ENCODE data around the gene PAMR1. TPM values are rescaled to one million over a fixed set of nuclear protein-coding genes. Genes with fewer than 3 reads are reported as not detected.

The PAMR1 gene
- polyA plus RNA-seq, 1 donor from 2014 or later = not detected

- Mint-ChIP-seq H3K4me3 (no peak overlapping the region), H3K4me1 (no peaks in the 10 kb centered on the region), H3K27me3 (peaks cover 23% of the 10 kb centered on the region), H3K36me3 (no peaks in the 10 kb centered on the region), H3K9me3 (peaks cover 0 to 4% (median 0%) of the 10 kb centered on the region in 3 donors), H3K27ac (no peak overlapping the region)
Measured at GRCh38 chr11:35466058-35466457, 59.4 kb downstream of the PAMR1 start.

GRCh38 chr11:35464308-35464707 lies 61.1 kb downstream of the PAMR1 start:
- Mint-ChIP-seq H3K27ac (no peak overlapping the region), H3K27me3 (peaks cover 18% of the 10 kb centered on the region), H3K4me3 (no peak overlapping the region), H3K9me3 (peaks cover 0 to 4% (median 0%) of the 10 kb centered on the region in 3 donors), H3K36me3 (no peaks in the 10 kb centered on the region), H3K4me1 (no peaks in the 10 kb centered on the region)

GRCh38 chr11:35463331-35463751 lies 62.1 kb downstream of the PAMR1 start:
- Mint-ChIP-seq H3K27me3 (peaks cover 14% of the 10 kb centered on the region), H3K4me1 (no peaks in the 10 kb centered on the region), H3K36me3 (no peaks in the 10 kb centered on the region), H3K4me3 (no peak overlapping the region), H3K27ac (no peak overlapping the region), H3K9me3 (peaks cover 0 to 2% (median 0%) of the 10 kb centered on the region in 3 donors)

- peaks cover 0 to 2% (median 0%) of the 10 kb centered on the region in 3 donors for H3K9me3 Mint-ChIP-seq
- no peak overlapping the region for H3K27ac Mint-ChIP-seq
- H3K36me3 Mint-ChIP-seq = no peaks in the 10 kb centered on the region
- H3K27me3 Mint-ChIP-seq = peaks cover 14% of the 10 kb centered on the region
- H3K4me1 Mint-ChIP-seq = no peaks in the 10 kb centered on the region
- H3K4me3 Mint-ChIP-seq = no peak overlapping the region
Measured at GRCh38 chr11:35461917-35462538, 63.4 kb downstream of the PAMR1 start.

- Mint-ChIP-seq H3K36me3 (no peaks in the 10 kb centered on the region), H3K4me1 (no peaks in the 10 kb centered on the region), H3K27ac (no peak overlapping the region), H3K9me3 (peaks cover 0 to 2% (median 0%) of the 10 kb centered on the region in 3 donors), H3K27me3 (peaks cover 15% of the 10 kb centered on the region), H3K4me3 (no peak overlapping the region)
Measured at GRCh38 chr11:35459489-35459888, 65.9 kb downstream of the PAMR1 start.

- no peak overlapping the region for H3K4me3 Mint-ChIP-seq
- H3K27me3 Mint-ChIP-seq = peaks cover 13% of the 10 kb centered on the region
- no peaks in the 10 kb centered on the region for H3K4me1 Mint-ChIP-seq
- no peak overlapping the region for H3K27ac Mint-ChIP-seq
- peaks cover 0 to 2% (median 0%) of the 10 kb centered on the region in 3 donors for H3K9me3 Mint-ChIP-seq
- no peaks in the 10 kb centered on the region for H3K36me3 Mint-ChIP-seq
Measured at GRCh38 chr11:35458846-35459245, 66.6 kb downstream of the PAMR1 start.

GRCh38 chr11:35454362-35454761 lies 71.1 kb downstream of the PAMR1 start:
- Mint-ChIP-seq H3K36me3 (no peaks in the 10 kb centered on the region), H3K4me3 (no peak overlapping the region), H3K9me3 (peaks cover 0 to 1% (median 0%) of the 10 kb centered on the region in 3 donors), H3K27me3 (peaks cover 17% of the 10 kb centered on the region), H3K4me1 (no peaks in the 10 kb centered on the region), H3K27ac (no peak overlapping the region)

- Mint-ChIP-seq H3K36me3 (no peaks in the 10 kb centered on the region), H3K27me3 (peaks cover 15% of the 10 kb centered on the region), H3K27ac (no peak overlapping the region), H3K4me3 (no peak overlapping the region), H3K9me3 (peaks cover 0 to 2% (median 0%) of the 10 kb centered on the region in 3 donors), H3K4me1 (no peaks in the 10 kb centered on the region)
Measured at GRCh38 chr11:35436581-35437250, 88.7 kb downstream of the PAMR1 start.

GRCh38 chr11:35433588-35433987 lies 91.8 kb downstream of the PAMR1 start:
- Mint-ChIP-seq H3K27me3 (peaks cover 27% of the 10 kb centered on the region), H3K27ac (no peak overlapping the region), H3K36me3 (no peaks in the 10 kb centered on the region)

GRCh38 chr11:35432464-35432863 lies 93.0 kb downstream of the PAMR1 start:
- no peaks in the 10 kb centered on the region for H3K9me3 Mint-ChIP-seq
- H3K27me3 Mint-ChIP-seq = peaks cover 26% of the 10 kb centered on the region
- no peaks in the 10 kb centered on the region for H3K4me1 Mint-ChIP-seq
- H3K27ac Mint-ChIP-seq = no peak overlapping the region
- peak overlapping the region in 1 of 4 donors; percentile 61 for H3K4me3 Mint-ChIP-seq
- no peaks in the 10 kb centered on the region for H3K36me3 Mint-ChIP-seq

More at GRCh38 chr11:35433588-35433987, 91.8 kb downstream of the PAMR1 start:
- Mint-ChIP-seq H3K4me3 (no peak overlapping the region), H3K4me1 (no peaks in the 10 kb centered on the region), H3K9me3 (no peaks in the 10 kb centered on the region)

GRCh38 chr11:35427071-35427470 lies 98.3 kb downstream of the PAMR1 start:
- Mint-ChIP-seq H3K27me3 (peaks cover 36% of the 10 kb centered on the region), H3K9me3 (no peaks in the 10 kb centered on the region), H3K4me3 (no peak overlapping the region), H3K36me3 (no peaks in the 10 kb centered on the region), H3K4me1 (no peaks in the 10 kb centered on the region), H3K27ac (no peak overlapping the region)

- Mint-ChIP-seq H3K9me3 (no peaks in the 10 kb centered on the region), H3K27me3 (peaks cover 42% of the 10 kb centered on the region), H3K36me3 (no peaks in the 10 kb centered on the region), H3K4me1 (no peaks in the 10 kb centered on the region), H3K27ac (no peak overlapping the region), H3K4me3 (no peak overlapping the region)
Measured at GRCh38 chr11:35426351-35426750, 99.1 kb downstream of the PAMR1 start.

GRCh38 chr11:35425603-35426212 lies 99.7 kb downstream of the PAMR1 start:
- H3K4me3 Mint-ChIP-seq = no peak overlapping the region
- no peak overlapping the region for H3K27ac Mint-ChIP-seq
- peaks cover 0 to 2% (median 0%) of the 10 kb centered on the region in 3 donors for H3K4me1 Mint-ChIP-seq
- no peaks in the 10 kb centered on the region for H3K36me3 Mint-ChIP-seq
- peaks cover 43% of the 10 kb centered on the region for H3K27me3 Mint-ChIP-seq
- H3K9me3 Mint-ChIP-seq = no peaks in the 10 kb centered on the region

- Mint-ChIP-seq H3K36me3 (no peaks in the 10 kb centered on the region), H3K9me3 (no peaks in the 10 kb centered on the region), H3K27me3 (peaks cover 46% of the 10 kb centered on the region), H3K4me1 (peaks cover 0 to 5% (median 4%) of the 10 kb centered on the region in 3 donors), H3K4me3 (no peak overlapping the region), H3K27ac (no peak overlapping the region)
Measured at GRCh38 chr11:35424157-35424940, 101.1 kb downstream of the PAMR1 start.

- Mint-ChIP-seq H3K4me1 (peaks cover 0 to 7% (median 5%) of the 10 kb centered on the region in 3 donors), H3K36me3 (no peaks in the 10 kb centered on the region), H3K27me3 (peaks cover 61% of the 10 kb centered on the region), H3K4me3 (peak overlapping the region; percentile 38 to 84 (median 44)), H3K9me3 (no peaks in the 10 kb centered on the region), H3K27ac (no peak overlapping the region)
Measured at GRCh38 chr11:35420371-35420770, 105.0 kb downstream of the PAMR1 start.
